Prostate gland (tissue), 2 donors: ENCODE measurements around the gene SP7.

ENCODE experiments used
- POLR2A ChIP-seq: fragments of 450-650 bp; IDR thresholded peaks from one replicate; pipeline ENCODE4 v1.6.1; 2016; ENCODE audit warnings: antibody characterized with exemption, mild to moderate bottlenecking
- TF ChIP-seq, protein P1 (sequence below), 4 experiments: fragments of 200-600 bp in 2 of 4; fragments of 450-650 bp in 2 of 4; sonication (generic) in 2 of 4; IDR thresholded peaks; 1 replicate in 3 of 4; 2 replicates in 1 of 4; pipeline ENCODE4 v1.5.1; 2016 to 2019; ENCODE audit warnings: antibody characterized with exemption in 4 of 4, mild to moderate bottlenecking in 2 of 4, moderate library complexity in 2 of 4

- TF ChIP-seq, protein P1, sequence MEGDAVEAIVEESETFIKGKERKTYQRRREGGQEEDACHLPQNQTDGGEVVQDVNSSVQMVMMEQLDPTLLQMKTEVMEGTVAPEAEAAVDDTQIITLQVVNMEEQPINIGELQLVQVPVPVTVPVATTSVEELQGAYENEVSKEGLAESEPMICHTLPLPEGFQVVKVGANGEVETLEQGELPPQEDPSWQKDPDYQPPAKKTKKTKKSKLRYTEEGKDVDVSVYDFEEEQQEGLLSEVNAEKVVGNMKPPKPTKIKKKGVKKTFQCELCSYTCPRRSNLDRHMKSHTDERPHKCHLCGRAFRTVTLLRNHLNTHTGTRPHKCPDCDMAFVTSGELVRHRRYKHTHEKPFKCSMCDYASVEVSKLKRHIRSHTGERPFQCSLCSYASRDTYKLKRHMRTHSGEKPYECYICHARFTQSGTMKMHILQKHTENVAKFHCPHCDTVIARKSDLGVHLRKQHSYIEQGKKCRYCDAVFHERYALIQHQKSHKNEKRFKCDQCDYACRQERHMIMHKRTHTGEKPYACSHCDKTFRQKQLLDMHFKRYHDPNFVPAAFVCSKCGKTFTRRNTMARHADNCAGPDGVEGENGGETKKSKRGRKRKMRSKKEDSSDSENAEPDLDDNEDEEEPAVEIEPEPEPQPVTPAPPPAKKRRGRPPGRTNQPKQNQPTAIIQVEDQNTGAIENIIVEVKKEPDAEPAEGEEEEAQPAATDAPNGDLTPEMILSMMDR (IDR thresholded peaks at IDR 0.05): no peak
- TF ChIP-seq POLR2A: no peak
Measured at GRCh38 chr12:53320352-53321195, 15.6 kb downstream of the SP7 start.
